ENCODE measurements around the gene TOMM7. TPM values are rescaled to one million over a fixed set of nuclear protein-coding genes. Genes with fewer than 3 reads are reported as not detected.

TOMM7 gene
- total RNA-seq, 1 experiment from 2014 or later = 295 TPM

DNA sequence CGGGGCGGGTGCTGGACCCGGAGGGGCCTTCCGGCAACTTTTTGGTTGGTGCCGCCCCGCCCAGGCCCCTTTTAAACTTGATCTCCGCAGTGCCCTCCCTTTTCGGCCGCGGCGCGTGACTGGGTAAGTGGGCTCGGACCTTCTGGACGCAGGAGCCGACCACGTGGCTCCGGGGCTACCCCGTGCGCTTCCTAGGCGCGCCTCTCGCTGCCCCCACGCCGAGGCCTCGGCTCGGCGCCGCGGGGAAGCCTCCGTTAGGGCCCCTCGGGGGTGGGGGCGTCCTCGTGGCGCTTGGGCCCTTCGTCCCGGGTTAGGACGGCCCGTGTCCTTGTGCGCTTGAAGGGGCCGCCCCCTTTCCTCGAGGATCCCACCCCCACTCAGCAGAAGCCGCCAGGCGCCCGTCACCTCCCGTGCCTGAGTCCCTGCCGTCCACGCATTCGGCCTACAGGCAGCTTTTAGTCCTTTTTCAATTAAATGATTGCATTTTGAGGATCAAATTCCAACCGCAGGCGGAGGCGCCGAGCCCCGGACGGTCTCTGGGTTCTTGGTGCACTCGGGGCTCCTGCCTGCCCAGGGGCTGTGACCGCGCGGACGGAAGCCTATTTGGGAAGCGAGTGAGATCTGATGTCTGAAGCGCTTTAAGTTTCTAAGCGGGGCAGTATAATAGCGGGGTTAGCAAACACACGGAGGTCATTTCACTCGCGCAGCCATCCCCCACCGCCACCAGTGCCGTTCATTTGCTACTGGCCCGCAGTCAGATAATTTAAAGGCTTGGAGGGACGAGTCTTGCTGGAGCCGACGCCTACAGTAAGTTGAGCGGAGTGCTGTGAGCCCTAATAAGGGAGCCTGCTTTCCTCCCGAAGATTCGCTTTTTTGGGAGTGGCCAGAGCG, 31.8 kb upstream of the TOMM7 start:
- H3K36me3 ChIP-seq (ENCODE audit: control insufficient read depth, insufficient read depth, low read length) = peaks cover 16% of the 10 kb centered on the region
- CTCF ChIA-PET = interaction anchor here (0.6 kb wide), 1 partner anchor 137 kb away, joined by 6 read pairs; no protein-coding TSS in a partner anchor
- intact Hi-C loops (cut with micrococcal nuclease; ENCODE audit: unreplicated experiment) (no loop called here), in situ Hi-C loops (cut with HindIII; ENCODE audit: low pct_unique_long_range_greater_than_20kb, low sequenced_read_pairs) (no loop called here)
- peak overlapping the region; percentile 86 to 97 for H3K4me3 ChIP-seq (ENCODE audit: low read depth in 2 of 2, low read length in 2 of 2)
- no peaks in the 10 kb centered on the region for H3K27me3 ChIP-seq (ENCODE audit: control insufficient read depth, insufficient read depth, low read length)
- POLR2A ChIA-PET = interaction anchor here (0.7 kb wide), 1 partner anchor 296 kb away, joined by 12 read pairs; no protein-coding TSS in a partner anchor
- peaks cover 36% of the 10 kb centered on the region for H3K4me1 ChIP-seq (ENCODE audit: control insufficient read depth, insufficient read depth, low read length)
- BruUV-seq (replicated peaks) = no TSS peak
- no peaks in the 10 kb centered on the region for H3K9me3 ChIP-seq (ENCODE audit: control insufficient read depth, insufficient read depth, low read depth, low read length)
- peak overlapping the region; percentile 98 for H3K27ac ChIP-seq (ENCODE audit: low read length)
- peak; percentile 75; the same call in 1 of the 2 replicates for TF ChIP-seq TCF7L2 (IDR thresholded peaks at IDR 0.05; ENCODE audit: low read depth, low read length)
- TF ChIP-seq, protein P1, sequence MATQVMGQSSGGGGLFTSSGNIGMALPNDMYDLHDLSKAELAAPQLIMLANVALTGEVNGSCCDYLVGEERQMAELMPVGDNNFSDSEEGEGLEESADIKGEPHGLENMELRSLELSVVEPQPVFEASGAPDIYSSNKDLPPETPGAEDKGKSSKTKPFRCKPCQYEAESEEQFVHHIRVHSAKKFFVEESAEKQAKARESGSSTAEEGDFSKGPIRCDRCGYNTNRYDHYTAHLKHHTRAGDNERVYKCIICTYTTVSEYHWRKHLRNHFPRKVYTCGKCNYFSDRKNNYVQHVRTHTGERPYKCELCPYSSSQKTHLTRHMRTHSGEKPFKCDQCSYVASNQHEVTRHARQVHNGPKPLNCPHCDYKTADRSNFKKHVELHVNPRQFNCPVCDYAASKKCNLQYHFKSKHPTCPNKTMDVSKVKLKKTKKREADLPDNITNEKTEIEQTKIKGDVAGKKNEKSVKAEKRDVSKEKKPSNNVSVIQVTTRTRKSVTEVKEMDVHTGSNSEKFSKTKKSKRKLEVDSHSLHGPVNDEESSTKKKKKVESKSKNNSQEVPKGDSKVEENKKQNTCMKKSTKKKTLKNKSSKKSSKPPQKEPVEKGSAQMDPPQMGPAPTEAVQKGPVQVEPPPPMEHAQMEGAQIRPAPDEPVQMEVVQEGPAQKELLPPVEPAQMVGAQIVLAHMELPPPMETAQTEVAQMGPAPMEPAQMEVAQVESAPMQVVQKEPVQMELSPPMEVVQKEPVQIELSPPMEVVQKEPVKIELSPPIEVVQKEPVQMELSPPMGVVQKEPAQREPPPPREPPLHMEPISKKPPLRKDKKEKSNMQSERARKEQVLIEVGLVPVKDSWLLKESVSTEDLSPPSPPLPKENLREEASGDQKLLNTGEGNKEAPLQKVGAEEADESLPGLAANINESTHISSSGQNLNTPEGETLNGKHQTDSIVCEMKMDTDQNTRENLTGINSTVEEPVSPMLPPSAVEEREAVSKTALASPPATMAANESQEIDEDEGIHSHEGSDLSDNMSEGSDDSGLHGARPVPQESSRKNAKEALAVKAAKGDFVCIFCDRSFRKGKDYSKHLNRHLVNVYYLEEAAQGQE (IDR thresholded peaks at IDR 0.05; ENCODE audit: insufficient read depth in 1 of 2, low read depth in 2 of 2, low read length in 1 of 2) = no peak; a peak in 1 of 4 replicates
- TF ChIP-seq POLR2AphosphoS5 (IDR thresholded peaks at IDR 0.05; ENCODE audit: low read depth, low read length) = peak; percentile 87
- peak; percentile 79; the same call in 1 of the 2 replicates for TF ChIP-seq SIN3A (IDR thresholded peaks at IDR 0.05; ENCODE audit: borderline replicate concordance, insufficient read depth, low read depth, low read length)
- DNase-seq (ENCODE audit: low read depth, low spot score) (no peak), ATAC-seq (peak; percentile 90)

- Histone ChIP-seq H3K27me3 (ENCODE audit: control insufficient read depth, insufficient read depth, low read length) (no peaks in the 10 kb centered on the region), H3K4me1 (ENCODE audit: control insufficient read depth, insufficient read depth, low read length) (peaks cover 30% of the 10 kb centered on the region), H3K36me3 (ENCODE audit: control insufficient read depth, insufficient read depth, low read length) (peaks cover 16% of the 10 kb centered on the region), H3K4me3 (ENCODE audit: low read depth in 2 of 2, low read length in 2 of 2) (peak overlapping the region; percentile 86 to 97), H3K27ac (ENCODE audit: low read length) (peak overlapping the region; percentile 76), H3K9me3 (ENCODE audit: control insufficient read depth, insufficient read depth, low read depth, low read length) (no peaks in the 10 kb centered on the region)
- ChIA-PET CTCF (interaction anchor here (0.6 kb wide), 1 partner anchor 138 kb away, joined by 6 read pairs; no protein-coding TSS in a partner anchor), POLR2A (interaction anchor here (0.7 kb wide), 1 partner anchor 297 kb away, joined by 12 read pairs; no protein-coding TSS in a partner anchor)
- peak; percentile 49 for ATAC-seq
- intact Hi-C loops (cut with micrococcal nuclease; ENCODE audit: unreplicated experiment) = loop anchor here (2.0 kb wide), 1 partner anchor 201 kb away; no protein-coding TSS in a partner anchor
- in situ Hi-C loops (cut with HindIII; ENCODE audit: low pct_unique_long_range_greater_than_20kb, low sequenced_read_pairs) = no loop called here
- no TSS peak for BruUV-seq (replicated peaks)
- peak; percentile 100 for TF ChIP-seq CTCF (IDR thresholded peaks at IDR 0.05)
- TF ChIP-seq TCF7L2 (IDR thresholded peaks at IDR 0.05; ENCODE audit: low read depth, low read length) = no peak
- no peak for DNase-seq (ENCODE audit: low read depth, low spot score)
Measured at GRCh38 chr7:22853674-22854157, 31.1 kb upstream of the TOMM7 start.

Data from Panc1 (cell line).